ENCODE measurements around the gene SOD1.

GRCh38 chr21:31658053-31658452, 1.4 kb upstream of the SOD1 start:
- TF ChIP-seq CTCF (IDR thresholded peaks at IDR 0.05) (no peak), EZH2 (IDR thresholded peaks at IDR 0.05; ENCODE audit: borderline replicate concordance, insufficient read depth, low read depth, low read length, poor library complexity, severe bottlenecking) (no peak)
